Activated CD4-positive, alpha-beta T cell treated with anti-CD3 and anti-CD28 coated beads for 4 hours (primary cell): ENCODE measurements around the gene UBR4.

Experiments used
- DNase-seq, 2 donors: peaks; one replicate each; pipeline ENCODE4 v3.0.0-alpha.2; 2020

Gene UBR4

DNA sequence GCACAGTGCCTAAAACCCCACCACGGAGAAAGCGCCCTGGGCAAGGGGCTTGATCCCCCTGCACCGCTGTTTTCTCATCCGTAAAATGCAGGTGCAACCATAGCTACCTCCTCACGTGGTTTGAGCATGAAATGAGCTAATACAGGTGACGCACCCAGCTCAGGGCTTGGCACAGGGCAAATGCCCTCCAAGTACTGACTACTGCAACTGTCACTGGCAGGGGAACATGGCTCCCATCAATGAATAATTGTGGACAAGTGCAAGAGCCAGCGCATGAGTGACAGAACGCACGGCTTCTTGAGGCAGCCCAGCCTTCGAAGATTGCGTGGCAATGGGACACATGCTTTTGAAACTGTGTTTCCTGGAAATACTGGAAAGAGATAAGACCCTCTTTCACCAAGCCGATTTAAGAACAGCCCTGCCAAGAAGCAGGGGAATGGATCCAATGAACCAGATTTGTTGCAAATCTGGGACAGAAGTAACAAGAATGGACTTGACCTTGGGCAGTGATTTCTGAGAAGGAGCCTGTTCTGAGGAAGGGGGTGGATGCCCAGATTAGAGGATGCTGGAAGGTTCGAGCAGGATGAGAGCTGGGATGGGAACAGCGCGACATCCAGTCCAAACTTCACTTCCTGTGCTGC, 160.8 kb downstream of the UBR4 start:
- no peak for DNase-seq

DNA sequence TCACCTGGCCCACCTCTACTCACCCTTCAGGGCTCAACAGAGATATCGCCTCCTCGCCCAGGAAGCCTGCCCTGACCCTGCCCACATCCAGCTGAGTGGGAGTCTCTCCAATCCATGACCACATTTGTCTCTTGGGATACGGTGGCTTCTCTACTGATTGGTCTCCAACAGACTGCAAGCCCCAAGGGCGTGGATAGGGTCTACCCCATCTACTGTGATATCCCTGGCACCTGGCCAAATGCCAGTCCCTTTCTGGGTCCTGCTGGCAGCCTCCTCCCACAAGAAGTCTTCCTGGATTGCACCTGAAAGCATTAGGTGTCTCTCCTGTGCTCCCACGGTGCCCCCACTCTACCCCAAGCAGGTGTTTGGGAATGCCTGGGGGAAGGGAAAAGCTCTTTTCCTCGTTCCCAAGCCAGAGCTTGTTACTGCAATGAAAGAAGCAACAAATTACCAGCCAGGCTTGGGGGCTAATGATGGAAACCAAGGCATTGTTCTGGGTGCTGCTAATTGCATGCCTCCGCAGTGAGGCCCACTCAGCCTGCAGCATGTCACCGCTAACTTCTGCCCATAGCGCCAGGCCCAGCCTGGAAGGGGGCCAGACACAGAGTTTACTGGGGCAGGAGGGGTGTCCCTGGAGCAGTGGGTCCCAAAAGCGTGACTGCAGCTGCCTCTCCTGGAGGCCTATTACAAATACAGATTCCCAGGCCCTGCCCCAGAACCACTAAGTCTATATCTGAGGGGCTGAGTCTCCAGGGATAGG, 162.9 kb downstream of the UBR4 start:
- no peak for DNase-seq

DNA sequence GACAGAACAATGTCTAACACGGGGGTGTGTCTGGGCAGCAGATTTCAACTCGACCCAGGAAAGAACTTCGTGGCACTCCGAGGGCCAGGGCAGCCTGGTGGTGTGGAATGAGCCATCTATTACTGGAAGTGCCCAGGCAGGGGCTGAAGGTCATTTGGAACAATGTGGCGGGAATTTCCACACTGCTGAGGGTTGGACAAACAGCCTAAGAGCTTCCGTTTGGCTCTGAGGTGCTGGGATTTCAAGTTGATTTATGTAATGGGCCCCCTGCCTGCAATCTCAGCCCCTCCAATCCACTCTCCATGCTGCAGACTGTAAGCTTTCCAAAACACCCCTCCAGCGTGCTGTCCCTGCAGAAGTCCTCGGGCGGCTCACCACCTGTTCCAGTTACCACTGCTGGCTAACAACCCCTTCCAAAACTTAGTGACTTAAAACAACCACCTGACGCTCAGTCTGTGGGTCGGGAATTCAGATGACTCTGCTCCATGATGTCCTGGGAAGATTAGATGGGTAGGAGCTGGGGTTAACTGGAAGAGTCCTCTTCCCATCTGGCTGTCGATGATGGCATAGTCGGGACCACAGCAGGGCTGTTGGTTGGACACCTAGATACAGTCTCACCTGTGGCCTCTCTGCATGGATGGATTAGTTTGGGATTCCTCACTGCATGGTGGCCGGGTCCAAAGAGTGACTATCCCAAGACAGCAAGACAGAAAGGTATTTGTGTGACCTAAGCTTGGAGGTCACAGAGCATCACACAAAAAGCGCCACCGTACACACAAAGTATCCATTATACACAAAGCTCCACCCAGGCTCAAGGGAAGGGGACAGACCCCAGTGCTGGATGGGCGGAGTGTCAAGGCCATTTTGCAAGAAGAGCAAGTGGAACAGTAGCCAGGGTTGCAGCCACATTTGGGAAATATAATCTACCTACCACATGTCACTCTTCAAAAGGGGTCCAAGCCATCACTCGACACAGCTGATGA, 163.9 kb downstream of the UBR4 start:
- no peak for DNase-seq

DNA sequence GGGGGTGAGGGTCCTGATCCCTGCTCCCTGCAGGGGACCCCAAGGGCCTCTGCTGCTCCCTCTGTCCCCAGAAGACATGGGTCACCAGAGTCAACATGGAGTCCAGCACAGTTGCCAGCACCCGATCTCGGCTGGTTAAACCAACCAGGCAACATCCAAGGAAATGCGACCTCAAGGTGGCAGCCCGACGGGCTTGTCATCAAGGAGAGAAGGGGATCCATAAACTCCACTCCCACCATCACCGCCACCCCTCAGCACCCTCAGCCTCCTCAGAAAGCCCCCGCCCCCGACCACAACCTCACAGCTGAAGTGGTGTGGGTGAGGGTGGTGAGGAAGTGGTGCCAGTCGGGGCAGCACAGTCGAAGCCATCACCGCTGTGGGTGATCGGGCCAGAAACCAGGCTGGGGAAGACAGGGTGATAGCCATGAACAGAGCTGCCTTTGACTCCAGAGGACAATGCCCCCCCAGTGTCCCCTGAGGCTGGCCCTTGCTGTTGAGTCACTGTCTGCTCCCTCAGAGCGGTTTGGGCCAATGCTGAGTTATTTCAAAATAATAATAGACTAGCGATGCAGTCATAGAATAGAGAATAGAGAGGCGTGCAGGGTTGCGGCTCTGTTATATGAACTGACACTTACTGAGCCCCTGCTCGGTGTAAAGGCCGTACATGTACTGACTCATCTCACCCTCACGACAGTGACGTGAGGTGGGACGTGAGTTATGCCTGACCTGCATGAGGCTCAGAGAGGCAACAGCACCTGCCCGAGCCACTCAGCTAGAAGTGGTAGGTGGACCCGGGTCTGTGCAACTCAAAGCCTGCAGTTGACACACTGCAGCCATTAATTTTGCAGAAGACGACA, 164.9 kb downstream of the UBR4 start:
- no peak for DNase-seq

DNA sequence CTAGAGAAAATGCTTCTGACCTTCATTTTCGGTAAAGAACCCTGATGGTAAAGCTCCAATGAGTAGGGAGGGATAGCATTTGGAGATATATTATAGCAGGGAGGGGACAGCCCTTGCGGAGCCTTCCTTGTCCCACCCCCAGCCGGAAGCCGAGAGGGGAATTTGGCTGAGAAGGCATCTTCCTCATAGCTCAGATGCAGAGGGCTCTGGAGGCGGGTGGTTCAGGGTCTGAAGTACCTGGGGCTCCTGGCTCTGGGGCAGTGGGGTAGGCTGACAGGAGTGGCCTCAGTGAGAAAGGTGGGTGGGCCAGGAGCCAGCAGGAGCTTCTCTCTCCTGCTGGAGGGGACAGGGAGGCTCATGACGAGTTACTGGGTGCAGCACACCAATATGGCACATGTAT, 165.6 kb downstream of the UBR4 start:
- DNase-seq = no peak

DNA sequence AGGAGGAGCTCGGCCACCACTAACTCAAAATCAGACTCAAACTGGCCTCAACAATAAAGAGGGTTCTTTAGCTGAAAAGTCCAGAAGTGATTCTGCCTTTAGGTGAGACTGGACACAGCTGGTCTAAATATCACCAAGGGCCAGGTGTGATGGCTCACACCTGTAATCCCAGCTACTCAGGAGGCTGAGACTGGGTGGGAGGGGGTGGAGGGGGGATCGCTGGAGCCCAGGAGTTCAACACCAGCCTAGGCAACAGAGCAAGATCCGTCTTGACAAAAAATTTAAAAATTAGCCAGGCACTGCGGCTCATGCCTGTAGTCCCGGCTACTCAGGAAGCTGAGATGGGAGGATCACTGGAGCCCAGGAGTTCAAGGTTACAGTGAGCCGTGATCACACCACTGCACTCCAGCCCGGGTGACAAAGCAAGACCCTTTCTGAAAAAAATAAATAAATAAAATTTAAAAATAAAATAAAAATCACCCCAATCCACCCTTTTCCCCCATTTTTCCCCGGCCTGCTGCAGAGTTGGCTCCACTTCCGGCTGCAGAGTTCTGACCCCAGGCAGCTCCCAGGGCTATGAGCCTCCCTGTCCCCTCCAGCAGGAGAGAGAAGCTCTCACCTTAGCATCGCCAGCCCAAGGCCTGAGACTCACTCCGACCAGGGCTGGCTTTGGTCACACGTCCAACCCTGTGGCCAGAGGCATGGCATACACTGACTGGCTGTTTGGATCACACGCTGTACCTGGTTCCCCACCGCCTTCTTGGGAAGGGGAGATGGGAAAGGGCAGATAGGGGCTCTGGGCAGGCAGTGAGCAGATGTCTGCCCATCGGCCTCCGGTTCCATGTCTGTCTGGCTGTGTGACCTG, 166.3 kb downstream of the UBR4 start:
- DNase-seq = no peak

DNA sequence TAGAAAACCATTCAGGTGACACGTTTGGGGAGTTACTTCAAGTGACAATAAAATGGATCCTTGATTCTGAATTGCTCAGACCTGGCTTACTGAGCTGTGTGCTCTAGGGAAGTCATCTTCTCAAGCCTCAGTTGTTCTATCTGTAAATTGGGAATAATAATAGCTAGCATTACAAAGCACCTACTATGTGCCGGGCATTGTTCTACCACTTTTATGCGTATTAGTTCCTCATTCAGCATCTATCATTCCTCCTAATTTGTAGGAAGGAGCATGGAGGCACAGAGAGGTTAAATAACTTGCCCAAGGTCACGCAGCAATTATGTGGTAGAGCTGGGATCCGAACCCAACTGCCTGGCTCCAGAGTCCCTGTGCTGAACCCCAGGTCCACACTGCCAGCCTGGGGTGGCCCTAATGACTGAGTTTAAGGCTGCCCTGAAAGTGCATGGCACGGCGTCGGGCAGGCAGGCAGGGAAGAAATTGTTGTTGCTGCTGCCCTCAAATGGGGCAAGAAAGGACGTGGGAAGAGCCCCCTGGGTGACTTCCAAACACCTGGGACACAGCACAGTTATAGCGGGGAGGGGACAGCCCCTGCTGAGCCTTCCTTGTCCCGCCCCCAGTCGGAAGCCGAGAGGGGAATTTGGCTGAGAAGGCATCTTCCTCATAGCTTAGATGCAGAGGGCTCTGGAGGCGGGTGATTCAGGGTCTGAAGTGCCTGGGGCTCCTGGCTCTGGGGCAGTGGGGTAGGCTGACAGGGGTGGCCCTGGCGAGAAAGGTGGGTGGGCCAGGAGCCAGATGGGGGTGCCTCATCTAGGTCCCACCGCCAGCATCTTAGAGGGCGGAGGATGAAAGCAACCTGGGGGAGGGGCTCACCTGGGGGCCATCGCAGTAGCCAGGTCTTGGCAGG, 167.1 kb downstream of the UBR4 start:
- DNase-seq = no peak

DNA sequence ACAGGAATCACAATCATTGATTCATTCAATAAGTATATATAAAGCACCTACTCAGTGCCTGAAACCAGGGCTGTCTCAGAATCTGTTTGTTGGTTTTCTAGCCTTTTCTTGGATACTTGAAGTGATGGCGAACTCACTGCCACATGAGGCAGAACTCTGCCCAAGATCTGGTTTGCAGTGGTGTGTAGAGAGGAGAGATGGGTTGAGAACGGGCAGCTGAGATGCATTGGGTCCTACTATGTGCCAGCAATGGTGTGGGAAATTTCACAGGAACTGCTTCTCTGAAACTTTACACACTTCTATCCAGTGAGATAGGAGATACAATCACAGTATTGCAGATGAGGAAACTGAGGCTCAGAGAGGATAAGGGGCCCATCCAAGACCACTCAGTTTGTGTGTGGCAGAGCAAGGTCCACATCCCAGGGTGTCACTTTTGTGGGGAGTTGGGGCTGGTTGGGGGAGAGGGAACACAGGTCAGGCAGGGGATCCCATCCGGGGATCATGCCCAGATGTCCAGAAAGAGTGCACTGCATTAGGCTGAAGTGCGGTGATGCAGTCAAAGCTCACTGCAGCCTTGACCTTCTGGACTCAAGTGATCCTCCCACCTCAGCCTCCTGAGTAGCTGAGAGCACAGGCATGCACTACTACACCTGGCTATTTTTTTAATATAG, 169.9 kb downstream of the UBR4 start:
- no peak for DNase-seq

DNA sequence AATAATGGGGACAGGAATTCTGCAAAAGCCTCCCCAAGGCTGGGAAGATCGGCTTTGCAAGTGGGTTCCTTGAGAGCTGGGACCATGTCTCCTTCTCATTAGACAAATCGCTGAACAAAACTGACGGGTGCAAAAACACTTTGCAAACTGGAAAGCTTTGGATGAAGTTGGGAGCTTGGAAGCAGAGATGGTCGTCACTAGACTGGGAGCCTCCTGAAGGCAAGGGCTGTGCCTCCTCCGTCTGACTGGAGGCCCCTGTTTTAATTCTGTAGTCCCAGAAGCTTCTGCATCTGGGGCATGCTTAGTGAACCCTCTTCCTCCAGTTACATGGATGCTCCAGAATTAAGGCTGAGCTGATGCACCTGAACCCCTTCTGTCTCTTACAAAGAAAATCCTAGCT, 171.3 kb downstream of the UBR4 start:
- DNase-seq = no peak

DNA sequence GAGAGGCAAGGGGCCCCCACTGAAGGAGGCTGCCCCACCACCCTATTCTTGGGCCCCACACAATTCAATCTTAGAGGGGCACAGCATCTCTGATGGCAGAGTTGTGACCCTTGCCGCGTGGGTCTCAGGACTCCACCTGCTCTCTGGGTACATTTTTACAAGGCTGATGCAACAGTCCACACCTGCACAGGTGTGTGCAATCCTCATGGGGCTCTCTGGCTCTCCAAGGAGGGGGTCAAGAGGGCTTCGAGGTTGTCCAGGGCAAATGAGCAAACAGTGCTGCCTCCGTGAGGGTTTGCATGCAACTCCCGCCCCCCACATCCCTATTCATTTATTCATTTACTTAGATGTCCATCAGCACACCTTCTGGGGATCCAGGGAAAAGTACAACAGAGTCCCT, 172.0 kb downstream of the UBR4 start:
- no peak for DNase-seq

DNA sequence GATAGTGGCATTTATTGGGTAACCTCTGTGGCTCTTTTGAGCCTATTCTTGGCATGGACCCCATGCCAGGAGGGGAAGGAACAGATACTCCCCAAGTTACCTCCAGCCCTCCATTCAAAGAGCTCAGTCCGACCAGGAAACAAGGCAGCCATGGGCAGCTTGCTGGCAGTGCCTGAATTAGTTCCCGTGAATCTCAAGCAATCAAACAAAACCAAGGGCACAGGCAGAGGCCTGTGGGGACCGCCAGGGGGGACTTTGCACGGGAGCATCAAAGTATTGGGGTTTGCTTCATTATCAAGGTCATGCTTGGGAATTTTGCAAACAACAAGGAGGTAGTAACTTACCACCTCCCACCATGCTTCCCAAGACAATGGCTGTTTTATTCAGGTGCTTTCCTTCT, 172.4 kb downstream of the UBR4 start:
- DNase-seq = no peak

DNA sequence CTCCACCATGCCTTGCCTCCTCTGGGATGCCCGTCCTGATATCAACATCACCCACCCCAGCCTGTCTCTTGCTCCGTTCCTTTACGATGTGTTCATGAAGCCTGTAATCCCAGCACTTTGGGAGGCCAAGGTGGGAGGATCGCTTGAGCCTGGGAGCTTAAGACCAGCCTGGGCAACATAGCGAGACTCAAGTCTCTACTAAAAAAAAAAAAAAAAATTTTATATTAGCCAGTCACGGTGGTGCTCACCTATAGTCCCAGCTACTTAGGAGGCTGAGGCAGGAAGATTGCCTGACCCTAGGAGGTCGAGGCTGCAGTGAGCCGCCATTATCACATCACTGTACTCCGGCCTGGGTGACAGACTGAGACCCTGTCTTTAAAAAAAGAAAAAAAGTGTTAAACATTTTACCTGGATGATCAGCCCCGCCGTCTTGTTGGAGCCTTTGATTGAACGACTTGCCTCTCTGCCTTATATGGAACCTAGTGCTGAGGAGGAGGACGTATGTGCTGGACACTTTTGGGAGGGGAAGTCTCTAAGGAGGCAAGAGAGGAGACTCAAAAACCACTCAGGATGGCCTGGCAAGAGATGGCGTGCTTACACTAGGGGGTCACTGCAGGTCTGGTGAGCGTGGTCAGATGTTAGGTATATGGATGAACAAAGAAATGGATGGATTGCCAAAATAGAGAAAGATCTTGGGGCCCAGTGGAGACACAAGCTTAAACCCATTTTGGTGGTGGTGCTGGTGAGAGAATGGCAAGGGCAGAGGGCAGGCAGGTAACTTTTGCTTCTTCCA, 173.1 kb downstream of the UBR4 start:
- no peak for DNase-seq

DNA sequence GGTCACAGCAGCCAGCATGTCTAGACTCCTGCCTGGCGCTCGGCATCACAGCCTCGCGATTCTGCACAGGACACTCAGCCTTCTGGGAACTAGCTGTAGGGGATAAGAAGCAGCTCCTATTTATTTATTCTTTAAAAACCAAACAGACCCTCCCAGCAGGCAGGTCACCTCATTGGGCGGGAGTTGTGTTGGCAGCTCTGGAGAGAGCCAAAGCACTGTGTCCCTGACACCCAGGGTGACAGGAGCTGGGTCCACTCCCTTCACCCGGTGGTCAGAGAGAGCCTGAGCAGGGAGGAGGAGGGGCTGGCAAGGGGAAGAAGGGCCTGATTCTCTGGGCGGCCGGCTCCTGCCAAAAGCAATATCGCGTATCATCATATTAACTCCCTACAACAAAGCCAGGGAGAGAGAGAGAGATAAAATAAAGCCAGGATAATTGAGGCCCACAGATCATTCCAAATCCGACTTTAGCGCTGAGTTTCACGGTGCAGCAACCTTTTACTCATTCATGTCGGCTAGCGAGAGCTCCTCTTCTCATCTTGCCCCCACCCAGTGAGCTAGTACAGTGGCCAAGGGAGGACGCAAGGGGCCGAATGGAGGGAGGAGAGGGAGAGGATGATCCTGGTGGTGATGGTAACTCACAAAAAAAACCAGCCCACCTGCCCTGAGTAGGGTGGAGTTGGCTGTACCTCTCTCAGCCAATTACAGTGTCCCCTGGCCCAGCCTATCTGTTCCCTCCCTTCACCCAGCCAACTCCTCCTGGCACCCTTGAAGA, 173.8 kb downstream of the UBR4 start:
- DNase-seq = no peak

DNA sequence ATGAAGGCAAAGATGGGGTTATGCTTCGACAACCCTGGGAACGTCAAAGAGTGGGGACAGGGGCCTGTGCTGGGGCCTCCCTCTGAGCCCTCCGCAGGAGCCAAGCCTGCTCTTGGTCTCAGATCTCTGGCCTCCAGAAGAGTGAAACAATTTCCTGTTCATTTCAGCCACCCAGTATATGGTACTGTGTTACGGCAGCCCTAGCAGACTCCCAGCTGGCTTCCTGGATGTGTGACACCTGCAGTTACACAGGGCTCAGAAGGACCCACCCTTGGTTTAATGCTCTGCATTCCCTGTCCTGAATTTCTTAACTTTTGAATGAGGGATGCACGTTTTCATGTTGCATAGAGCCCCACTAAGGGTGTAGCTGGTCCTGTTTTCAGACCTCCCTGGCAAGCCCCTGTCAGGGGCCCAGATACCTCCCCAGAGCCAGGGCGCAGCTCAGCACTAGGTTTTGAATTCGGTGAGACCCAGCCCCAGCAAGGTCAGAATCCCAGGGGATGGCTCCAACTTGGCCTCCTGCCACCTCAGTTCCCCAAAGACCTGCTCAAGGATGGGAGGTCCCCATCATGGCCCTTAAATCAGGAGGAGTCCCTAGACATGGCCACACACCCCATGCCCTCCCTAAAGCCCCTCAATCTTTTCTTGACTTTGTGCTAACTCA, 174.6 kb downstream of the UBR4 start:
- no peak for DNase-seq

DNA sequence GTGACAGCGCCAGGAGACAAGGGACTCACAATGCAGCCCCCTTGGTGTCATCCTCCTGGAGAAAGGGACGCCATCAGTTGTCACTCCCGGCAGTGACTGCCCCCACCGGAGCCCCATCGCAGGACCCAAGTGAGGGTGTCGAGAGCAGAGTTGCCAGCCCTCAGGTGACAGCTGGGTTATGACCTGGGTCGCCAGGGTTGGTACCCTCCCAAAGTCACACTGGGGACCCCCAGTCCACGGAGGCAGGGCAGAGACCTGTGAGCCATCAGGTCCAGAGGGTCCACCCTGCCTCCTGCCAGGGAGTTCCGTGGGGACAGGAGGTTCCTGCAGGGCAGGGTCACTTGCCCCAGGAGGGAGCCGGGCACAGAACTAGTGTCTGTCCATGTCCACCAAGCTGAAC, 175.3 kb downstream of the UBR4 start:
- DNase-seq = no peak

DNA sequence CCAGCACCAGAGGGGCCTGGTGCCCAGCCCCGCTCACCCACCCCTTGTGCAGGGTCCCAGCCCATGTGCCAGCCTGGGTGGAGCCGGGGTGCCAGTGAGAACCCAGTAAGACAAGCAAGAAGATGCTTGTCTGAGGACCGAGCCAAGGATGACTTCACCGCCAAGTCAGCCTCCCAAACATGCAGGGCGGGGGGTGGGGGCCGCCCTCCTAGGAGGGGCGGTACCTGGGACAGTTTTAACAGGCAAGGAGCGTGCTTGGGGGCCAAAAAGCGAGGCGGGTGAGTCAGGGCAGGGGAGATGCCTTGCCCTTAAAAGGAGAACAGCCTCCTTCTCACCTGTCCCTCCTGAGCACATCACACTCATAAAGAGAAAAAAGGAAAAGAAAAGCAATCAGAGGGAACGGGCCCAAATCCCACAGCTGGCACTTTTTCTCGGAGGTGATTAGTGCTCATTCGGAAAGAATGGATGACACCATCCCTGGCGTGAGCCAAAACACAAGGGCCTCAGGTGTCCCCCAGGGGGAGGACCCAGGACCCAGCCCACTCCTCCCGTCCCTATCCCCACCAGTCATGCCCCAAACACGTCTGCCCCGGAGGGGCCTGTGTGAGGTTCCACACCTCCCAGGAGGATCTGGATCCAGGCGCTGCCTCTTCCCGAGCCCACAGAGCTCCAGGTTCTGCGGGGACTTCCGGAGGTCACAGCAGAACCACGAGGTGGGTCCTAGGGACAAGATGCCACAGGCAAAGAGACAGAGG, 176.0 kb downstream of the UBR4 start:
- no peak for DNase-seq

DNA sequence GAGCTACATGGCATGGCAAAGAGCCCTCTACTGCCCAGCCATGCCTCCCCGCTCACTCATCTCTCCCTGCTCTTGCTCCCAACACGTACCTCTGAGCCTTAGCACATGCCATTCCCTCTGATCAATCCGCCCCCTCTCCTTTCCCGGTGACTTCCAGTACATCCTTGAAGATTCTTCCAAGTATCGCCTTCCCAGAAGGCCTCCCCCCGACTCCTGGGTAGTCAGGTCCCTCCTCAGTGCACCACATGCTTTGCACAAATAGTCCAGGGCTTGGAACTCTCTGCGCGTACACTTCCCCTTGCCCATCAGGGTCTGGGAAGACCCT, 176.6 kb downstream of the UBR4 start:
- no peak for DNase-seq
